ENCODE results near the gene CAND2. TPM values are rescaled to one million over a fixed set of nuclear protein-coding genes. Genes with fewer than 3 reads are reported as not detected.

The CAND2 gene
- total and polyA plus RNA-seq, 9 of the 15 experiments (the other 6 are each of a cell fraction or from before 2014, with no cell fraction given): 0.91 to 14.9 (median 4.3) TPM

- TF ChIP-seq CREB3 (tag; conservative IDR thresholded peaks at IDR 0.05; ENCODE audit: low read depth) (peak; percentile 52; the same call in 1 of the 2 replicates), JUN (IDR thresholded peaks at IDR 0.05; ENCODE audit: borderline replicate concordance, low read depth, low read length) (no peak), JUN (CRISPR knock-in tag; IDR thresholded peaks at IDR 0.05; ENCODE audit: borderline replicate concordance) (no peak), DEAF1 (CRISPR knock-in tag; IDR thresholded peaks at IDR 0.05) (no peak), ZNF639 (CRISPR knock-in tag; conservative IDR thresholded peaks at IDR 0.05 in 1 of 2, IDR thresholded peaks at IDR 0.05 in 1 of 2) (peak in 1 of 2 experiments; percentile 89; a peak in 2 of 4 replicates), SIN3A (IDR thresholded peaks at IDR 0.05; ENCODE audit: borderline replicate concordance in 2 of 2, control insufficient read depth in 1 of 2, low read depth in 2 of 2, low read length in 2 of 2) (peak; percentile 69 to 82), RFX1 (IDR thresholded peaks at IDR 0.05) (0 out of 2 replicates have a peak, but pooled peaks have one; percentile 11), ZNF354B (CRISPR knock-in tag; IDR thresholded peaks at IDR 0.05) (0 out of 2 replicates have a peak, but pooled peaks have one; percentile 16), ZFP36 (IDR thresholded peaks at IDR 0.05; ENCODE audit: low read depth, low read length, partially characterized antibody) (no peak), THAP12 (CRISPR knock-in tag; IDR thresholded peaks at IDR 0.05) (peak; percentile 61; the same call in 1 of the 2 replicates), RBM22 (IDR thresholded peaks at IDR 0.05; ENCODE audit: low read depth, low read length, poor library complexity, severe bottlenecking) (peak; percentile 94), THRAP3 (IDR thresholded peaks at IDR 0.05; ENCODE audit: borderline replicate concordance) (no peak), YY1 (IDR thresholded peaks at IDR 0.05; ENCODE audit: borderline replicate concordance in 1 of 3, control insufficient read depth in 1 of 3, extremely low read depth in 1 of 3, insufficient read depth in 3 of 3, insufficient read length in 1 of 3, insufficient replicate concordance in 2 of 3, low read depth in 1 of 3, low read length in 2 of 3) (peak; percentile 62 to 91 (median 81)), CXXC5 (CRISPR knock-in tag; IDR thresholded peaks at IDR 0.05) (peak; percentile 85), SPI1 (IDR thresholded peaks at IDR 0.05; ENCODE audit: borderline replicate concordance, low read depth, low read length) (peak; percentile 39; the same call in 1 of the 2 replicates), ZFP30 (CRISPR knock-in tag; IDR thresholded peaks at IDR 0.05; ENCODE audit: borderline replicate concordance) (no peak), CREM (IDR thresholded peaks at IDR 0.05; ENCODE audit: low read depth) (peak; percentile 64)
Observed at GRCh38 chr3:12841149-12841969, 44.9 kb downstream of the CAND2 start, which contains the start of gene RPL32 (continued).

All from K562 (cell line).